Measurements from ENCODE around the gene TMEM207.

The TMEM207 gene

GRCh38 chr3:190444006-190444405 lies 5.7 kb downstream of the TMEM207 start:
- no peak for DNase-seq (ENCODE audit: low read depth in 2 of 2)

DNA sequence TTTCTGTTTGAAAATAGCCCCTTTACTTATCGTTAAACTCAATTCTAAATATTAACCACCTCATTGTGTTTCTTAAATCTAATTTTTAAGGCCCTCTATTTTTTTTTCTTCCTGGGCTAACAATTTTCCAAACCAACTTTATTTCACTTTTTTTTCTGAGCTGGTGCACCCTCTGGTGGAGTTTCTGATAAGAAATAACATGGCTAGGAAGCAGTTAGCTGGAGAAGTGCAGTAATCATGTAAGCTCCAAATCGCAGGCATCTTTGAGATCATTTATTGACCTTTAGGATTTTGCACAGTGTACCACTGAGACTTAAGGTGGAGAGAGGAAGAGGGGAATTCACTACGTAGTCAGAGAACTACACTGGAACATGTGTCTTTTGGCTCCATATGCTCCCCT lies 6.4 kb downstream of the TMEM207 start:
- DNase-seq (ENCODE audit: low read depth in 2 of 2): no peak

GRCh38 chr3:190442240-190442639 lies 7.5 kb downstream of the TMEM207 start:
- no peak for DNase-seq (ENCODE audit: low read depth in 2 of 2)

GRCh38 chr3:190436331-190436730 lies 13.4 kb downstream of the TMEM207 start:
- no peak for DNase-seq (ENCODE audit: low read depth in 2 of 2)

GRCh38 chr3:190435618-190436017 lies 14.1 kb downstream of the TMEM207 start:
- no peak for DNase-seq (ENCODE audit: low read depth in 2 of 2)

- DNase-seq (ENCODE audit: low read depth in 2 of 2): no peak
Measured at GRCh38 chr3:190433626-190434025, 16.1 kb downstream of the TMEM207 start.

DNA sequence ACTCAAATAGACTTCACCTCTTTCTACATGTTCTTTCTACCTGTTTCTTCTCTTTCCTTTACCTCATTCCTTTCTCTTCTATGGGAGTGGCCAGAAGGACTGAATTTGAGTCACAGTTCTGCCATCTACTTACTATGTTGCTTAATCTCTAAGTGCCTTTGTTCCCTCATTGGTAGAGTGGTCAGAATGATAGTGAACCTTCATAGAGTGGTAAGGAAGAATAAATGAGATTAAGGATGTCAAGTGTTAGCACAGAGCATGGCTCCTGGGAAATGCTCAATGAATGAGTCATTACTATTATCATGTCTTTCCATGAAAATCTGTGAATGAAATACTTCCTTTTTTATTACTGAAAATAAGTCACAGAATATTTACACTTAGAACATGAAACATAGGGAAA lies 17.5 kb downstream of the TMEM207 start:
- DNase-seq (ENCODE audit: low read depth in 2 of 2): no peak

DNA sequence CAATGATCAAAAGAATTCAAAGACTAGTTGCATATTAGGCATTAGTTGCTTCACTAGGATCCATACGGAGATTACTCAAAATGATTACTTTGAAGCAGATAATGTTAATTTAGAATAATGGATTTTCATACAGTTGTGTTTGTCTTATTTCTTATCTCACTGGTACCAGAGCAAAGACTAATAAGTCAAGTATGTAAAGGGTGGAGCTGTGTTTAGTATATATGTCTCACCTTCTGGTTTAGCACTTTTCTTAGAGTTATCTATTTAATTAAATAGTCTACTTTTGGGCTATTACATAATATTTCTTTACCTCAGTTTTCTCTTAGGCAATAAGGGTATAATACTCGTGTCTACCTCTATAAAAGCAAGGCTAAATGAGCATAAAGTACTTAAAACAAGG lies 18.8 kb downstream of the TMEM207 start:
- no peak for DNase-seq (ENCODE audit: low read depth in 2 of 2)

GRCh38 chr3:190429681-190430080 lies 20.0 kb downstream of the TMEM207 start:
- DNase-seq (ENCODE audit: low read depth in 2 of 2): no peak

DNA sequence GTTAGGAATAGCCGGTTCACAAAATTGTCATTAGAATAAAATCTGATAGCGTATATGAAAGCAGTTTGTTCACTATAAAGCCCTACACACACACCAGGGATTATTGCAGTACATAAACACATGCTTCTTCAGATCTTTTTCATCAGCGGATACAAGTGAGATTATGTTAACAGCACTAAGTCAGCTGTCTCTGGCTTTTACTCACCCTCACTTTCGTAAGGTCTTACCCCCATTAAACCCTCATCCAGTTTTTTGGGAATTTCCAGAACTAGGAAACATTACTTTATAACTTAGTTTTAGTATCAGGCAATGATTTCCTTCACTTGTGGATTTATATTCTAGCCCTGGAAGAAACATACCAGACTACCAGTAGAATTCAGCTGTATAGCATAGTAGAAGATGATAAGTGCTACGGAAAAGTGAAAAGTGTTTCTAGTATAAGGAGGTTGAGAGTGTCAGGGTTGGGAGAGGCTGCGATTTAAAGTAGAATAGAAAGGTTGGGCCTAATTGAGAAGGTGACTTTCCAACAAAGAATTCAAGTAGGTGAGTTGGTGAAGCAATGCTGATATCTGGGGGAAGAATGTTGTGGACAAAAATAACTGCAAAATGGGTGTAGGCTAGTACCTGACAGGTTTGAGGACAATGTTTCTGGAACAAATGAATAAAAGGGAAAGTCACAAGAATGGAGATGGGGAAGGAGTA lies 22.7 kb downstream of the TMEM207 start:
- no peak for DNase-seq (ENCODE audit: low read depth in 2 of 2)

- no peak for DNase-seq (ENCODE audit: low read depth in 2 of 2)
Measured at GRCh38 chr3:190425833-190426232, 23.9 kb downstream of the TMEM207 start.

- DNase-seq (ENCODE audit: low read depth in 2 of 2): peak; percentile 5 to 8
Measured at GRCh38 chr3:190424478-190425439, 24.9 kb downstream of the TMEM207 start.

GRCh38 chr3:190424108-190424477 lies 25.6 kb downstream of the TMEM207 start:
- DNase-seq (ENCODE audit: low read depth in 2 of 2): no peak

DNA sequence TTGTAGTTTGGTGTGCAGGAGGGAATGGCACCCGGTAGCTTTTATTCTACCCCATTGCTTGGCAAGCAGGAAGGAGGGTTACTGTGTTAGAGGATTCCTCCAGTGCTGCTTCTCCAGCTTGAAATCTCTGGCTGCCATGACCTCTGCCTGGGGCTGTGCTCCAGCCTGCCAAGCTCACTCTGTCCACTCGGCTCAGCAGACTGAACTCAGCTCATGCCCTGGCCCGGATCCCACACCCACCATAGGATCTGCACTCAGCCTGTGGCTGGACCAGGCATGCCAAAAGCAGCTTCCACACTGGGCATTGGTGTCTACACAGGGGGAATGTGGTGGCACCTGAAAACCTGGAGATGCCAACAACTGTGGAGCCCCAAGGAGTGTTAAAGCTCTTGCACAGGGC lies 35.4 kb downstream of the TMEM207 start:
- no peak for DNase-seq (ENCODE audit: low read depth in 2 of 2)

- DNase-seq (ENCODE audit: low read depth in 2 of 2): no peak
Measured at GRCh38 chr3:190404715-190405114, 45.0 kb downstream of the TMEM207 start.

DNA sequence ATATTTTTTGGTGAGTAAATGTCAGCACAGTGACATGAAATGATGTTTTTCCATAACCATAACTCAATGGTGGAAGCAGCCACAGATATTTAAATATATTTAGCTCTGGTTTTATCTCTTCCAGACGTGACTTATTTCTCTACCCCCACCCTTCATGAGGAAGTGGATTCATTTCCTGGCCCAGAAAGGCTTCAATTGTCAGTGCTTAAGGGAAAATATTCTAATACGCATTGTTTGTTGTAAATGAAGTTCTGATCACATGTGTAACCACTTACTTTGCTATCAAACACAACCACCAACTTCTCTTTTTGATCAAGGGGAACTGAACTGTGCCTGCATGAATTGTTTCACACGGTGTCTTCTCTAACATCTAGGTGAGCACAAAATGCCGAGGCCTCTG lies 47.7 kb downstream of the TMEM207 start:
- no peak for DNase-seq (ENCODE audit: low read depth in 2 of 2)

- DNase-seq (ENCODE audit: low read depth in 2 of 2): no peak
Measured at GRCh38 chr3:190399677-190400076, 50.0 kb downstream of the TMEM207 start.

GRCh38 chr3:190397889-190398288 lies 51.8 kb downstream of the TMEM207 start:
- no peak for DNase-seq (ENCODE audit: low read depth in 2 of 2)

GRCh38 chr3:190396001-190396400 lies 53.7 kb downstream of the TMEM207 start:
- no peak for DNase-seq (ENCODE audit: low read depth in 2 of 2)

- DNase-seq (ENCODE audit: low read depth in 2 of 2): no peak
Measured at GRCh38 chr3:190388703-190389102, 61.0 kb downstream of the TMEM207 start.

DNA sequence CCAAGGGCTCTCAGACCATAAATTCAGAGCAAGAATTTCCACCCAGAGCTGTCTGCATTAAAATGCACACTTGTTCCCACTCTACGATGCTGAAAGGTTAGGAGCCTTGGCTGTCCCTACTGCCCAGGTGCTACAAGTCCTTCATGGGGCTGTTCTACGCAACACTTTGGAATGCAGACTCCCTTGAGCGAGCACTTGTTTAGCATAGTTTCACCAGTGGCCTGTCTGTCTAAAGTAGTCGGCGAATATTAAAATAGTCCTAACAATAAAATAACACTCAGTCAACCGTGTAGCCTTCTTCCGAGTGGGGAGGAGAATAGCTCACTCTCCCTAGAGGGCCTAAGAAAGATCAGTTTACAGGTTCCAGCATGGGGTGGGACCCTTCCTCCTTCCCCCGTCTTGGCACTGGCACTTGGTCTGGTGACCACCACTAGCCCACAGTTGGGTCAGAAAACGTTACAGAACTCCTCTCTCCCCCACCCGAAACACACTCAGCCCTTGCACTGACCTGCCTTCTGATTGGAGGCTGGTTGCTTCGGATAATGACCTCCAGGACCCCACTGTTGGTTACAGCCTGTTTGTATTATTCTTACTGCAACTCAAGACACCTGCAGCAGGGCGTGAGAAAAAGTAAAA lies 62.0 kb downstream of the TMEM207 start, which contains the start of gene CLDN16:
Gene CLDN16, plus strand, starts transcription at position 586 of the 636 bp plus-strand sequence. CDS start 167 bp downstream, outside the sequence.
- no peak for DNase-seq (ENCODE audit: low read depth in 2 of 2)

Data from stimulated activated CD4-positive, alpha-beta T cell treated with anti-CD3 and anti-CD28 coated beads, Interleukin-15, amount 100 ng/mL, for 48 hours (primary cell).